K562 (cell line): ENCODE data around the gene C7orf57. TPM values are rescaled to one million over a fixed set of nuclear protein-coding genes. Genes with fewer than 3 reads are reported as not detected.
A peak's percentile ranks its signal among the peaks of the same experiment; 100 is the strongest.

ENCODE experiments used
- CCNT2 ChIP-seq: IDR thresholded peaks from 2 replicates; pipeline ENCODE4 v1.6.1; 2011; ENCODE audit warnings: borderline replicate concordance, low read depth, mild to moderate bottlenecking, moderate library complexity, mixed read lengths, low read length; ENCODE audit not compliant: insufficient read length; ENCODE audit errors: extremely low read depth
- HDAC6 ChIP-seq: IDR thresholded peaks from 2 replicates; pipeline ENCODE4 v1.6.1; 2012; ENCODE audit warnings: low read depth, mild to moderate bottlenecking, control low read depth, inconsistent platforms, low read length, moderate library complexity
- KLF16 ChIP-seq: IDR thresholded peaks from 2 replicates; pipeline ENCODE4 v1.6.1; 2016; ENCODE audit warnings: antibody characterized with exemption
- MAFG ChIP-seq: fragments of 450-650 bp; conservative IDR thresholded peaks from 2 replicates; pipeline ENCODE4 v1.6.1; 2016; ENCODE audit warnings: missing genetic modification characterization, missing compliant biosample characterization
- MTA1 ChIP-seq: fragments of 450-650 bp; IDR thresholded peaks from 2 replicates; pipeline ENCODE4 v1.6.1; 2017; ENCODE audit warnings: borderline replicate concordance
- POLR2G ChIP-seq: fragments of 200-400 bp; formaldehyde crosslinking; IDR thresholded peaks from 2 replicates; pipeline ENCODE4 v1.6.1; 2017; ENCODE audit warnings: low read depth, mild to moderate bottlenecking, antibody characterized with exemption, low read length, moderate library complexity
- PPARD ChIP-seq: fragments of 250-450 bp; sonication (Bioruptor Pico); IDR thresholded peaks from 2 replicates; pipeline ENCODE4 v1.8.0; 2022; ENCODE audit warnings: inconsistent platforms, mild to moderate bottlenecking, moderate library complexity
- SIN3A ChIP-seq, 2 experiments: fragments of 150-350 bp in 1 of 2; IDR thresholded peaks; 2 replicates each; pipeline ENCODE4 v1.6.1; 2011 to 2016; ENCODE audit warnings: borderline replicate concordance in 2 of 2, low read depth in 2 of 2, low read length in 2 of 2, mild to moderate bottlenecking in 2 of 2, moderate library complexity in 2 of 2; ENCODE audit not compliant: control insufficient read depth in 1 of 2
- SNIP1 ChIP-seq: fragments of 450-650 bp; IDR thresholded peaks from 2 replicates; pipeline ENCODE4 v1.7.1; 2017; ENCODE audit warnings: low read depth, mild to moderate bottlenecking
- SRF ChIP-seq, 2 experiments: fragments of 250-450, 450-650 bp in 1 of 2; sonication (Bioruptor Pico) in 1 of 2; sonication (generic) in 1 of 2; formaldehyde crosslinking; IDR thresholded peaks; 2 replicates each; pipeline versions ENCODE4 v1.5.0 to v1.5.1; 2020 to 2022; ENCODE audit warnings: mild to moderate bottlenecking in 1 of 2, missing genetic modification reagents in 1 of 2
- TBP ChIP-seq: optimal IDR thresholded peaks from 2 replicates; pipeline ENCODE3; 2011; ENCODE audit warnings: low read depth, low read length, improper control_type of control experiment
- ZNF318 ChIP-seq, 2 experiments: fragments of 450-650 bp; IDR thresholded peaks; 2 replicates each; pipeline ENCODE4 v1.6.1; 2016; ENCODE audit warnings: mild to moderate bottlenecking in 2 of 2, borderline replicate concordance in 1 of 2, low read depth in 1 of 2, moderate library complexity in 1 of 2
- ZNF584 ChIP-seq: fragments of 200-800 bp; sonication (Bioruptor generic); IDR thresholded peaks from 2 replicates; pipeline ENCODE4 v1.6.1; 2016; ENCODE audit warnings: low read depth, mild to moderate bottlenecking, missing genetic modification characterization, missing compliant biosample characterization
- ZNF766 ChIP-seq: fragments of 200-800 bp; sonication (Bioruptor generic); conservative IDR thresholded peaks from 2 replicates; pipeline ENCODE4 v1.6.1; 2016; ENCODE audit warnings: missing genetic modification characterization, missing compliant biosample characterization
- polyA plus RNA-seq, 8 experiments: library from polyadenylated mRNA; depleted of rRNA in 4 of 8; stranded (reverse) in 5 of 8; unstranded in 3 of 8; fragments of >200 nt; fragmentation: Nextera tagmentation in 2 of 8; fragmentation: Illumina TruSeq in 1 of 8; extraction: Ambion mirVana in 2 of 8; extraction: Trizol in 1 of 8; gene quantifications; 2 replicates each; pipeline versions ENCODE4 v1.2.1 to v1.2.3, GENCODE V29; 2011 to 2014; ENCODE audit warnings: inconsistent platforms in 1 of 8, missing spikeins in 1 of 8
- total RNA-seq, 7 experiments: library from RNA; depleted of rRNA in 6 of 7; stranded (reverse); fragments of >200 nt in 6 of 7; fragmentation: Illumina TruSeq in 2 of 7; extraction: Trizol in 2 of 7; gene quantifications; 2 replicates each; pipeline versions ENCODE4 v1.2.1 to v1.2.3, GENCODE V29; 2011 to 2021; ENCODE audit warnings: low replicate concordance in 1 of 7
- TF ChIP-seq, protein P1 (sequence below): fragments of 450-650 bp; formaldehyde crosslinking; IDR thresholded peaks from 2 replicates; pipeline ENCODE4 v1.4.0; 2020; ENCODE audit warnings: mild to moderate bottlenecking, mixed read lengths
- TF ChIP-seq, protein P2 (sequence below), 2 experiments: fragments of 250-450 bp in 1 of 2; fragments of 450-650 bp in 1 of 2; sonication (Bioruptor Pico) in 1 of 2; IDR thresholded peaks; 2 replicates each; pipeline versions ENCODE4 v1.6.1 to v1.8.0; 2016 to 2021; ENCODE audit warnings: mild to moderate bottlenecking in 2 of 2, moderate library complexity in 2 of 2, missing compliant biosample characterization in 1 of 2, missing genetic modification characterization in 1 of 2

Gene C7orf57
- total and polyA plus RNA-seq, 9 of the 15 experiments (the other 6 are each of a cell fraction or from before 2014, with no cell fraction given) = not detected

DNA sequence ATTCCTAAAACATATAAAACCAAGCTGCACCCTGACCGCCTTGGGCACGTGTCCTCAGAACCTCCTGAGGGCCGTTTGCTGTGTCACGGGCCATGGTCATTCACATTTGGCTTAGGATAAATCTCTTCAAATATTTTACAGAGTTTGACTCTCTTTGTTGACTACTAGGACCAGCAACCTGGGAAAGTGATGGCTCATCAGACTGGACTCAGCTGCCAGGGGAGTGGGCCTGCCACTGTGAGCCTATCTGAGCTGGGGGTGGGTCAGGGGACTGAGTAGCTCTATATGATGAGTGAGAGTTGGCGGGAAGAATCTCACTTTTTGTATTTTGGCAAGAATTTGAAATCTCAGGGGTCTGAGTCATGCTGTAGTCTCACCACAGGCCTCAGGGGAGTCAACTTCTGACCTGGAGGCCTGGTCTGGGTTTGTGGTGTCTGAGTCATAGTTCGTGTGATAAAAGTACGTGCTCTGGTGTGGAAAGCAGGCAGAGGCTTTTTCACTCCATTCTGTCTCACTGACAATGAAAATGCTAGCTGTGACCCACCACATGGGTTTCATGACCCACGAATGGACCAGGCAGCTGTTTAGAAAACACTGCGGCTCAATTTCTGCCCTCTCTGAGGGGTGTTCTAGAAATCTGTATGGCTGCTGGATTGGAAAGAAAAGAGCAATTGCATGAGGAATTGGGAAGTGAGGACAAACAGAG, 49.5 kb downstream of the C7orf57 start (continued):
- TF ChIP-seq ZNF318 (IDR thresholded peaks at IDR 0.05; ENCODE audit: borderline replicate concordance in 1 of 2, low read depth in 1 of 2) (0 out of 4 replicates have a peak, but pooled peaks of 1 of the 2 experiments have one; percentile 56), TBP (no peak), SIN3A (IDR thresholded peaks at IDR 0.05; ENCODE audit: borderline replicate concordance in 2 of 2, control insufficient read depth in 1 of 2, low read depth in 2 of 2, low read length in 2 of 2) (no peak), KLF16 (no peak), SRF (CRISPR knock-in tag; IDR thresholded peaks at IDR 0.05) (no peak), SNIP1 (no peak), HDAC6 (no peak), CCNT2 (peak; percentile 63), ZNF584 (CRISPR knock-in tag) (no peak), MAFG (tag) (peak; percentile 69), PPARD (no peak), MTA1 (no peak), ZNF766 (CRISPR knock-in tag) (no peak), POLR2G (no peak)
- TF ChIP-seq, protein P1, sequence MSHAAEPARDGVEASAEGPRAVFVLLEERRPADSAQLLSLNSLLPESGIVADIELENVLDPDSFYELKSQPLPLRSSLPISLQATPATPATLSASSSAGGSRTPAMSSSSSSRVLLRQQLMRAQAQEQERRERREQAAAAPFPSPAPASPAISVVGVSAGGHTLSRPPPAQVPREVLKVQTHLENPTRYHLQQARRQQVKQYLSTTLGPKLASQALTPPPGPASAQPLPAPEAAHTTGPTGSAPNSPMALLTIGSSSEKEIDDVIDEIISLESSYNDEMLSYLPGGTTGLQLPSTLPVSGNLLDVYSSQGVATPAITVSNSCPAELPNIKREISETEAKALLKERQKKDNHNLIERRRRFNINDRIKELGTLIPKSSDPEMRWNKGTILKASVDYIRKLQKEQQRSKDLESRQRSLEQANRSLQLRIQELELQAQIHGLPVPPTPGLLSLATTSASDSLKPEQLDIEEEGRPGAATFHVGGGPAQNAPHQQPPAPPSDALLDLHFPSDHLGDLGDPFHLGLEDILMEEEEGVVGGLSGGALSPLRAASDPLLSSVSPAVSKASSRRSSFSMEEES = no peak
- TF ChIP-seq, protein P2, sequence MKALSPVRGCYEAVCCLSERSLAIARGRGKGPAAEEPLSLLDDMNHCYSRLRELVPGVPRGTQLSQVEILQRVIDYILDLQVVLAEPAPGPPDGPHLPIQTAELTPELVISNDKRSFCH (CRISPR knock-in tag; IDR thresholded peaks at IDR 0.05) = no peak
- TF ChIP-seq, protein P2 (tag; IDR thresholded peaks at IDR 0.05) = no peak
